GM18508 (cell line): ENCODE measurements around the gene FRMD4A.
"Not testable (repeated sequence)": the region's sequence is repeated elsewhere in the genome, so short reads cannot be mapped to it uniquely, and the experiment has no call there.

ENCODE experiments used
- ATAC-seq: cut with Tn5 transposase; IDR thresholded peaks from one replicate; pipeline ENCODE4 v1.9.1; 2021; ENCODE audit warnings: moderate number of reproducible peaks; ENCODE audit not compliant: insufficient read depth, unreplicated experiment

Gene FRMD4A

DNA sequence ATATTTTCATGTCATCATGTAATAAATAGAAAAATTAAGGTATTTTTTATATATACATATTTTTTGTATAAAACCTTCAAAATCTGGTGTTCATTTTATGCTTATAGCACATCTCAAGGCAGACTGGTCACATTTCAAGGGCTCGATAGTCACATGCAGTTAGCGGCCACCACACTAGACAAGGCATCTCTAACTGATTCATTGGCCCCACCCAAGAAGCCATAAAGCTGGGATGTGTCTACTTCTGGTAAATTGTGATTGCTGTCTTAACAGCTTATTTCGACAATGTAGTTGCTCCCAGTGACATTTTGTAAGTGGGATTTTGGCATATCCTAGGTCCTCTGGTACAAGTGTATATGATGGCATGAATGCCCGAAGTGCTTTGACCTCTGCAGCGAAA lies 168.7 kb downstream of the FRMD4A start:
- no peak for ATAC-seq

DNA sequence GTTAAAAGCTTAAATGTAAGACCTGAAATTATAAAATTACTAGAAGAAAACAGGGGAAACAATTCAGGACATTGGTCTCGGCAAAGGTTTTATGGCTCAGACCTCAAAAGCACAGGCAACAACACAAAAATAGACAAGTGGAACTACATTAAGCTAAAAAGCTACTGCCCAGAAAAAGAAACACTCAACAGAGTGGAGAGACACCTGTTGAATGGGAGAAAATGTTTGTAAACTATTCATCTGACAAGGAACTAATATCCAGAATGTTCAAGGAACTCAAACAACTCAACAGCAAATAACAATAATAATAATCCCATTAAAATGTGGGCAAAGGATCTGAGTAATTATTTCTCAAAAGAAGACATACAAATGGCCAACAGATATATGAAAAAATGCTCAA lies 170.4 kb downstream of the FRMD4A start:
- ATAC-seq = no peak

DNA sequence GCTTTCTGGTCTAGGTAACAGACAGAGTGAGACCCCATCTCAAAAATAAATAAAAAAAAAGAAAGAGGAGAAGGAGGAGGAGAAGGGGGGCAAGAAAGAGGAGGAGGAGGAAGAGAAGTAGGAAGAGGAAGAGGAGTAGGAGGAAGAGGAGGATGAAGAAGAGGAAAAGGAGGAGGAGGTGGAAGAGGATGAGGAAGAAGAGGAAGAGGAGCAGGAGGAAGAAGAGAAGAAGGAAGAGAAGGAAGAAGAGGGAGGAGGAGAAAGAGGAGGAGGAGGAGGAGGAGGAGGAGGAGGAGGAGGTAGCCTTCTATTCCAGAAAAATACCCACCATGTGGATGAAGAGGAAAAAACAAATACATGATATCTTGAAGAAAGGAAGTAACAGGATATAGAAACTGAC lies 172.1 kb downstream of the FRMD4A start:
- no peak for ATAC-seq

DNA sequence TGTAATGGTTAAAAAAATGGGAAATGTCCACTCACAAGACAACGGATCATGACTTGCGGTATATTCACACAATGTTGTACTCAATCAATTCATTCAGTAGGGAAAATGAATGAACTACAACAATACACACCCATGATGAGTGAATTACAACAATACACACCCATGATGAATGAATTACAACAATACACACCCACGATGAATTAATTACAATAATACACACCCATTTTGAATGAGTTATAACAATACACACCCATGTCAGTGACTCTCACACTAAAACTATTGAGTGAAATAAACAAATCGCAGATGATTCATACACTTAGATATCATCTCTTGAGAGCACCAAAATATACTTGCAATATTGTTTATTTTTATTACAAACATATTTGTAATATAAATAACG lies 174.6 kb downstream of the FRMD4A start:
- no peak for ATAC-seq

DNA sequence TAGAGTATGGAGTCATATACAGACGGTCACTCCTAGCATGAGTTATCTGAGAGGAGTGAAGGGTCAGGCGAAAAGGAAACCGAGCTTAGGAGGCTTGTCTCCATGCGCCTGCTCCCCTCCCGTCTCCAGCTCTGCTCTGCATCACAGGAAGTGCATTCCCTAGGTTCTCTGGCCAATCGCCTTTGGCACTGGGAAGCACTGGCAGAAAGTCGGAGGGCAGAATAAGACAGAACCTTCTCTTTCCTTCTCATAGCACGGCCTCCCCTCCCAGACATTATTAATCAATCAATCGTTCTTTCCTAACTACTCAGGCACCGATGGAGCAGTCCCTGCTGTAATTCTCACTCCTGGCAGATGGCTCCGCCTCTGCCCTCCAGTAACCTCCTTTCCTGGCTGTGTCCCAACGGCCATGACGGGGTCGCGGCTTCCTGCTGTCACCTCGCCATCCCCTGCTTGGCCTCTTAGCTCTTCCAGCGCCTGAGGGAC lies 177.1 kb downstream of the FRMD4A start:
- no peak for ATAC-seq

DNA sequence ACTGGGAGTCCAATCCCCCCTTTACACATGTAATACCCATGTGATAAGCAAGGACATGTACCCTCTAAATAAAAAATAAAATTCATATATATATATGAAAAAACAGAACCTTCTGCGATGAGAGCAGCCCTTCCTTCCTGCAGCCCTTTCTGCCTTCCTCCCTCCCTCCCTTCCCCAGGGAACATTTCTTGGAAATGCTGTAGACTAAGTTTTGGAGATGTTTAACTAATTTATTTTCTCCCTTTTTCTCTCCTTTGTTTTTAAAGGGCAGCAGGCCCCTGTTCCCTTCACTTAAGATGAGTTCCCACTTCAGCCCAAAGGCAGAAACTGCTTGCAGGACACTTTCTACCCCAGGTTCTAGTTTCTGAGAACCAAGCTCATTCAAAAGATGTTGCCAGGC lies 179.2 kb downstream of the FRMD4A start:
- no peak for ATAC-seq

DNA sequence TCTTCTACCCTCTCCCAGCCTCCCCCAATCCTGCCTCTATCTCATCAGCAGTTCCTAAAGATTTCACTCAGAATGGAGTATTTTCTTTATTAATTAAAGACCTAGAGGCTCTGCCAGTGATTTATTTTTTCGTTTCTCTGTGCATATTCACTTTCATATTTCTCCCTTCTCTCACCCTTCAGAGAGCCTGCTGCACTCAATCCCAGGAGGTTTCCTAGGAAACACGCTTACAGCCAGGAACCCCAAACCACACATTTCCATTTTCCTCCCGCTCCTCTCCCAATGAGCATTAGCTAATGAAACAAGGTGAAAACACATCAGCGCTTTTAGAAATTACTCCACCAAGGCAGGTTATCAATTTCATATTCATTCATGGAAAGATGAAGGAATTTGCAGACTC lies 180.2 kb downstream of the FRMD4A start:
- no peak for ATAC-seq

DNA sequence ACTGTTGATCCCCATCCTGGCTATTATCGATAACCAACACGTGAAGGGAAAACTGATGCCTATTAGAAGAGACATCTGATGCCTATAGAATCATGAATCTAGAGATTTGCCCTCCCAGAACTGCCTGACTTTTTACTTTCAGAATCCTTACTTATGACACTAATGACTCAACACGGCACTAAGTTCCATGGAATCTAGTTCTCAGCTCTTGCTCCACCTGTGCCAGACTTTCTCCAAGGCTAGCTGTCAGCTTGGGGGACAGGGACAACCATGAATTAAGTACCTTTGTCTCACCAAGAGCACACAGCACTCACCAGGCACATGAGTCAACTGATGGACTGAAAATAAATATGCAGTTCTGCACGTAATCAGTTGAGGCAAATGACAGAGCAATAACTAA lies 184.2 kb downstream of the FRMD4A start:
- no peak for ATAC-seq

DNA sequence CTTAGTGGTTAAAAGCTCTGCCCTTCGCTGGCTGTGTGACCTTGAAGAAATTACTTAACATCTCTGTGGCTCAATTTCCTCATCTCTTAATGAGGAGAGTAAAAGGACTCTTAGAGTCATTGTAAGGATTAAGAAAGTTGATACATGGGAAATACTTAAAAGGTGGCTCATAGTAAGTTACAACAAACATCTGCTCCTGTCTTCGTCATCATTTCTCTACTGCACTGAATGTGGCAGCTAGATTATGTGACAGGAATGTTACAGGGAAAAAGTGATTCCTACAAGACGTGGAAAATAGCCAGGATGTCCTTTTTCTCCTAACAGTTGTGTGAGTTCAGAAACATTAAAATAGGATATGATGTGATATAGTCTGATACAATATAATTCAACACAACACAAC lies 184.7 kb downstream of the FRMD4A start:
- no peak for ATAC-seq

DNA sequence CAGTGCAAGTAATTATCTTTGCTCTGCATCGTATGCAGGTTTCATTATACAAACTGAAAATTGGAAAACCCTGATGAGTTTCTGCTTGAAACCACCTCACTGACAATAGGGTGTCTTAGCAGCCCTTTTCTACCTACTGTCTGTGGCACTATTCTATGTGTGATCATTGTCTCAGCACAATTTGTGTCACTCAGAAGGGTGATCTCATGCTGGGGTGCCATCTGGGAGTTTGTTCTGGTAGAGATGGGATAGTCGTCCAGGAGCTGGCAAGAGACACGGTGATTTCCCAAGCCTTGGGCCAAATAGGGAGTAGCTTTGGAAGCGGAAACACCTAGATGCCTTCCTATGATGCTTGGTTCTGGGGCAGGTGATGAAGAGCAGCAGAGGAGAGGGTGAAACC lies 186.3 kb downstream of the FRMD4A start:
- no peak for ATAC-seq

DNA sequence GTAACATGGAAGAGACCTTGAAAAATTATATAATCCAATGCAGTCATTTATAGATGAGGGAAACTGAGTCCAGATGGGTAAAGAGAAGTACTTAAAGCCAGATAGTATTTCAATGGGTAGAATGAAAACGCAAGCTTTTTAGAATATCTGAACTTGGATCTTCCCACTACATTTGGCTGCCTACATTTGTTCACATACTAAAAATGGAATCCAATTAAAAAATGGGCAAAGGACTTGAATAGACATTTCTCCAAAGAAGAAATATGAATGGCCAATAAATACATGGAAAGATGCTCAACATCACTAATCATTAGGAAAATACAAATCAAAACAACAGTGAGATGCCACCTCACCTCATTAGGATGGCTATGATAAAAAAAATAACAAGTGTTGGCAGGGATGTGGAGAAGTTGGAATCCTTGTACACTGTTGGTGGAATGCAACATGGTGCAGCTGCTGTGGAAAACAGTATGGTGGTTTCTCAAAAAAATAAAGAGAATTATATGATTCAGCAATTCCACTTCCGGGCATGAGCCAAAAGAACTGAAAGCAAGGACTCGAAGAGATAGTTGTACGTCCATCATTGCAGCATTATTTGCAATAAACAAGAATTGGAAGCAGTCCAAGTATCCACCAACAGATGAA lies 188.0 kb downstream of the FRMD4A start:
- no peak for ATAC-seq

DNA sequence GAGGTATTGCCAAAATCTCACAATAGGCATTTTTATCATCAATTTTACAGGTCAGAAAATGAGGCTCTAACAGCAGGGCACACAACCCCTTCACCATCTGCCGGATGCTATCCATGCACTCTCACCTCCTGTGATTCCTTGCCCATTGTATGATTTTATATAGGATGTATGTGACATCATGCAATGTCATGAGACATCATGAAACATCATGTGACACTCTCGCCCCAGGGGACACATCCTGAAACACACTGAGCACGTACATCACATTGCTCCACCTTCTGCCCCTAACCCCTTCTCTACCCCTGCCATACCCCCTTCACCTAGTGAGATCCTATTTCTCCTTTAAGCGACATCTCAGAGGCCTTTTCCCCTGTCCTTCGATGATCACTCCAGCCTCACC lies 189.4 kb downstream of the FRMD4A start:
- no peak for ATAC-seq

DNA sequence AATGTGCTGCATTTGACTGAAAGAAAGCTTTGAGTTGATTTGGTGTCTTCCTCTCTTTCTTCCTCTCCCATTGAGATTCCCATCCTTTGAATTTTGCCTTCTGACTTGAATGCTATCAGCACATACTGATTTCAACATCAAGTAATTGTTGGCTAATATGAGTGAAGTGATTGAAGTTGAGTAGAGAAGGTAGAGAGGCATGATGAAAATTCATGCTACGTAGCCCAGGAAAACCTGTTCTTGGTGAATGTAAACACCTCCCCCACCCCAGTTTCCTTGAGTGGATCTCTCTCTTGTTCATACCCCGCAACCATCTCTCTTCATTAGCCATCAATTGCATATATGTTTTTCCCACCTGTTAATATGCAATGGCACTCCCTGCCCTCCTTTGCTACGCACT lies 193.3 kb downstream of the FRMD4A start:
- no peak for ATAC-seq

DNA sequence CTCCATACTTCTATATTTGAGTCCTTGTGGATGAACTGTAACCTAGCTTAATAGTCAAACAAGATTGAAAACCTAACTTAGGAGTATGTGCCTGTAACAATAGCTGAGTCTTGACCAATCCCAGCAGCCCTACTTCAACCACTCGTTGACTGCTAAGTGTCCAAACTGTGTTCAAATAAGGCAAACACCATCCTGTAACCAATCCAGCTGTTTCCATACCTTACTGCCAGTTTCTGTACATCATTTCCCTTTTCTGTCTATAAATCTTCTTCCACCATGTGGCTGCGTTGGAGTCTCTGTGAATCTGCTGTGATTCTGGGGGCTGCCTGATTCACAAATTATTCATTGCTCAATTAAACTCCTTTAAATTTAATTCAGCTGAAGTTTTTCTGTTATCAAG lies 195.5 kb downstream of the FRMD4A start:
- not testable (repeated sequence) for ATAC-seq

DNA sequence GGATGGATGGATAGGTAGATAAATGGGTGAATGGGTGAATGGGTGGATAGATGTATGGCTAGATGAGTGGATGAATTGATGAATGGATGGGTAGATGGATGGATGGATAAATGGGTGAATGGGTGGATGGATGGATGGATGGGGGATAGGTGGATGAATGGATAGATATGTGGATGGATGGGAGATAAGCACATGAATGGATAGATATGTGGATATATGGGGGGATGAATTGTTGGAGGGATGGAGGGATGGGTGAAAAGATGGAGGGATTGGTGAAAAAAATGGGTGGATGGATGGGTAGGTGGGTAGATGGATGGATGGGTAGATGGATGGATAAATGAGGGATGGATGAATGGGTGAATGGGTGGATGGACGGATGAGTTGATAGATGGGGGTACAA lies 196.4 kb downstream of the FRMD4A start:
- ATAC-seq = no peak

DNA sequence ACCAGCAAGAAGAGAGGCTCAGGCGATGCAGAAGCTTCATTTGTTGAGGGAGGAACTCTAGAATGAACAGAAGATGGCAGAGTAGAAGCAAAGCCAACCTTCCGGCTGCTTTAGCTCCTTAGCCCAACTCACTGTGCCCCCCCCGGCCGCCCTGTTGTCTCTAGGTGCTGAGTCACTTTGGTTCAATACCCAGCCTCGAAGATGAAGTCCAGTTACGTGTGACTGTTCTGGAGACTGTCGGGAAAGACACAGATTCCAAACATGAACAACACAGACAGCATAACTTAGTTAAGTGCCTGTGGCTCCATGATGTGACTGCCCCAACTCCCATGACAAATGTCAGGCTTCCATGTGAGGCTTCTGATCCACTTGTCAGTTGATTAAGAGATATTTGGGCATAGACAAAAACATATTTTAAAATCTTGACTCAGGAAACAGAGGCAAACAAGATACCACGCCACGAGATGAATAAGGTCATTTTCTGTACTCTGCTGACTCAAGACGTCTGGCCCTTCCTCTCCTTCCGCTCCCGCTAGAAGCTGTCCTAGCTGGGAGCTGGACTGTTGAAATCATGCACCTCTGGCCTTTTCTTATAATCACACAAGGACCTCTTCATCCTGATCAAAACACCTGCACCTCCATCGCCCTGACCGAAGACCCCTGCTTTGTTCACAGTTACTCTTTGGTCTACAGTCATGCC lies 199.3 kb downstream of the FRMD4A start:
- no peak for ATAC-seq

DNA sequence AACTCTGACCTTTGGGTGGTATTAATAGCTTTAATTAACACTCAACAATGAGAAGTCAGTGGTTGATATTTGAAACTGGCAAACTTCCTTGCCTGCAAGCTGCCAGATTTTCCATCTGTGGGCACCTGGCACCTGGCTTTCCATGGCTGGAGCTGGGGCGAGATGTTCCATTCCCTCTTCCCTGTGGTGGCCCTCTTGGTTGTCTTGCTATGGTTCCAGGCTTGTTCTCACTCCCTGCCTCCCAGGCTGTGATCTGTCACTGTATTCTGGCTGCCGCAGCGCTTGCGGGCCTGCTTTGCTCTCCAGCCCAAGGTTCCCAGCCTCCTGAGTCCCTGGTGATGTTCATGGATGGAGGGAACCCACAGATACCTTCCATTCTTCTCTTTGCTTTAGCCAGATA lies 201.0 kb downstream of the FRMD4A start:
- ATAC-seq = no peak

DNA sequence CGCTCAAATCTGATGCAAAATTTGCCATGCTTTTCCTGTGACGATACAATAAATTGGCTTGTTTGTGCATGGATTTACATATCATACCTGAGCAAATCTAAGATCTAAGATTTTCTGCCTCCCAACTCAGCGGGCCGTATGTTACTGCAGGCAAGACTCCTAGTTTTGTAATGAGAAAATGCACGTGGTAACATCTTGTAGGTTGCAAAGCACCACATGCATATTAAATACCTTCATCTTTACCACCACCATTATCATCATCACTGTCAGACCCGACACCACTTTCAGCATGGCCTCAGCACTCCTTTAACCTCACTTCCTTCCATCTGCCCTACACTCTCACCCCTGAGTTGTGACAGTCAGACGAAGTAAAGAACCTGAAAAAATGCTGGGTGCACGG lies 202.2 kb downstream of the FRMD4A start:
- ATAC-seq = no peak

DNA sequence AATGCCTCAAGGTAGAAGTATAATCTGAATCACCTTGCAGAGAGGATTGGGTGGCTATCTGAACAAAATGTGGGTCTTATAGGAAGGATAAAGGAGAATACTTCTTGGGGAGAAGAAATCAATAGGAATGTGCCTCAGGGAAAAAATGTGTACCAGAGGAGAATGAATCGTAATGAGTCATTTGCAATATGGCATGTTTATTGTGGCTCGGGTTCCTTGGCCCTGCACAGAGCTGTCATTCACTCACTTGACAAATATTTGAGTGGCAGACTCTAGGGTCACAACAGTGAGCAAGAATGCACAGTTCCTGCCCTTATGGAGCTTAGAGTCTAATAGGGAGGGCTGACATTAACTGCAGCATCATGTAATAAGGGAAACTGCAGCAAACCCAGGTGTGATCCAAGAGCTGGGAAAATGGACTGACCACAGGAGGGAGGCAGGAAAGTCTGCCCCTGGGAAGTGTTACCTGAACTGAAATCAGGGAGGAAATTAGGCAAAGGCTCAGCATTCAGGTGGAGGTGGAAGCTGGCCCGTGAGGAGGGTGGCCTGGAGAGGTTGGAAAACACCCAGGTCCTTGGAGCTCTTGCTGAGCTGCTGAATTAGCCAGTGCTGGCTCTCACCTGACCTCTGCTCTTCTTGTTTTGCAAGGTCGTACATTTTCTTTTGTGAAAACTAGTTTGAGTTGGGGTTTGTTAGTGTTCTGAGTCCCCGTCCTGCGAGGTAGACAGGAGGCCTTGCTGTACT lies 203.9 kb downstream of the FRMD4A start:
- ATAC-seq = no peak

DNA sequence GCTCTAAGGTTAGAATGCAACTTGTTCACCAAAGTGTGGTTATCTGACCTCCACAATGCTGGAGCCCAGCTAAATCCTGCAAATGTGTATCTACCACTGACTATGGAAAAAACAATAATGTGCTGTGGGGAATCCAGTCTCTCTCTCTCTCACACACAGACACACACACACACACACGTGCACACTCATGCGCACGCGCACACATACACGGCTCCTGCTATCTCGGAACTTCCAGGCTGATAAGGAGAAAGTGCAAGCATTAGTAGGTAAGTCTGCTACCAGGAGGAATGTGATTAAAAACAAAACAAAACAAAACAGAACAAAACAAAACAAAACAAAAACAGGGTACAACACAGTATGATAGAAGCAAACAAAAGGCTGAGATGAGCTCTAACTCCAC lies 205.2 kb downstream of the FRMD4A start:
- ATAC-seq = no peak

DNA sequence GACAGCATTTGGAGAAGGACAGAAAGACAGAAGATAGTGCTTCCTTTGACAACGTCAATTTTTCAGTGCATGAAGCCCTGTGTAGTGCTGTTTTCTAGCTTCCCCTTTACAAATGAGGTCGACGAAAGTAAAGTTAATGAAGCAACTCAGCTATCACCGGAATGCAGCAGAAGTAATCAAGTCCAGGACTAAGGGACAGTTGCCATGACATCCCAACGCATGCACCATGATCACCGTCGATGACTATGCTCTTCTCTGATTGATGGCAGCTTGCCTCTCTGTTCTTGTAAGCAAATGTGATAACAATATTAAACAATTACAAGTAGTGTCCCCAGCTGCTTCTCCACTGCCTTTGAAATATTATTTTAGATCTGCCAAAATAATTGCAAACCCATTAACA lies 205.8 kb downstream of the FRMD4A start:
- ATAC-seq = no peak

DNA sequence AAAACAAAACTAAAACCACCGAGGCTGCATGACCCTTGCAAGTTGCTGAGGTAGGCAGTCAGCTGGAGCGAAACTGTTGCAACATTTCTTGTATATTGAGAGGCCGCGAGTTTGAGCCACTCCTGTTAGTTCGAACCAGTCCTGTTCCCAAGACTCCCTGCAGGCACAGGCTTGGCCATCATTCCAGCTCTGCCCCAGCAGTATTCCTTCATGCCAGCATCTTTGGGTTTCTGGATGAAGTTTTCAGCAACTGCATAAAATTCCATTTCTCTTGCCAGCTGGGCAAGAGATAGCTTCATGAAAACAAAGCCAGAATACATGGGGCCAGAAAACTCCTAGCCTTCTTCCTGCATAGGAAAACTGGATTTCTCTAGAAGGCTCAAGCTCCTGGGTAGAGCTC lies 207.6 kb downstream of the FRMD4A start:
- ATAC-seq = no peak
